Ureter (tissue), 1 donor: ENCODE measurements around the gene CTSW. TPM values are rescaled to one million over a fixed set of nuclear protein-coding genes. Genes with fewer than 3 reads are reported as not detected.
"Not testable (repeated sequence)": the region's sequence is repeated elsewhere in the genome, so short reads cannot be mapped to it uniquely, and the experiment has no call there.

Source experiments
- DNase-seq: peaks from one replicate; pipeline ENCODE4 v3.0.0-alpha.2; 2020; ENCODE audit warnings: low spot score
- total RNA-seq: library from RNA; stranded (reverse); gene quantifications from one replicate; pipeline ENCODE4 v1.2.4, GENCODE V29; 2023
- donor health status: DM: yes; HTN: yes; CAD: no.

The CTSW gene
- total RNA-seq, 1 donor from 2014 or later: 5.7 TPM

DNA sequence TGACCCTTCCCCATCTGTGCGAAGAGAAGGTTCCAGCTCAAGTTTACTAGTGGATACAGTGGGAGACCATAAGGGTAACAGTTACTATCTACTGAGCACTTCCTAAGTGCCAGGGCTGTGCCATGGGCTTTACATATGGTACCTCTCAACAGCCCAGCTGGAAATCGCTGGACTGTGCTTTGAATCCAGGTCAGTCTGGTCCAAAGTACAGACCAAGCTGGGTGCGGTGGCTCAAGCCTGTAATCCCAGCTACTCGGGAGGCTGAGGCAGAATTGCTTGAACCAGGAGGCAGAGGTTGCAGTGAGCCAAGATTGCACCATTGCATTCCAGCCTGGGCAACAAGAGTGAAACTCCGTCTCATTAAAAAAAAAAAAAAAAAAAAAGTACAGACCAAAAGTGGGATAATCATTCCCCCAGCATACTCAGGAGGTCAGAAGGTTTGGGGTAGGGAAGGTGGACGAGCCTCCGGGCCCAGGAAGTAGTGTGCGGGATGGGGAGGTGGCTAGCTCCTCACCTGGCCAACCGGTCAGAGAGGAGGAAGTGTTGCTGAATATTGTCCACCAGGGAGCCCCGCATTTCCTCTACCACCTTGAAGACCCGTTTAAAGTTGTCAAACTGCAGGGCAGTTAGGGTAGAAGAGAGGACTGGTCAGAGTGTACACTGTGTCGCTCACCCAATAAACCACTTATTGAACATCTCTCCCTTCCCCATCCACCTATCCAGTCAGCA, 6.3 kb downstream of the CTSW start:
- DNase-seq: no peak

DNA sequence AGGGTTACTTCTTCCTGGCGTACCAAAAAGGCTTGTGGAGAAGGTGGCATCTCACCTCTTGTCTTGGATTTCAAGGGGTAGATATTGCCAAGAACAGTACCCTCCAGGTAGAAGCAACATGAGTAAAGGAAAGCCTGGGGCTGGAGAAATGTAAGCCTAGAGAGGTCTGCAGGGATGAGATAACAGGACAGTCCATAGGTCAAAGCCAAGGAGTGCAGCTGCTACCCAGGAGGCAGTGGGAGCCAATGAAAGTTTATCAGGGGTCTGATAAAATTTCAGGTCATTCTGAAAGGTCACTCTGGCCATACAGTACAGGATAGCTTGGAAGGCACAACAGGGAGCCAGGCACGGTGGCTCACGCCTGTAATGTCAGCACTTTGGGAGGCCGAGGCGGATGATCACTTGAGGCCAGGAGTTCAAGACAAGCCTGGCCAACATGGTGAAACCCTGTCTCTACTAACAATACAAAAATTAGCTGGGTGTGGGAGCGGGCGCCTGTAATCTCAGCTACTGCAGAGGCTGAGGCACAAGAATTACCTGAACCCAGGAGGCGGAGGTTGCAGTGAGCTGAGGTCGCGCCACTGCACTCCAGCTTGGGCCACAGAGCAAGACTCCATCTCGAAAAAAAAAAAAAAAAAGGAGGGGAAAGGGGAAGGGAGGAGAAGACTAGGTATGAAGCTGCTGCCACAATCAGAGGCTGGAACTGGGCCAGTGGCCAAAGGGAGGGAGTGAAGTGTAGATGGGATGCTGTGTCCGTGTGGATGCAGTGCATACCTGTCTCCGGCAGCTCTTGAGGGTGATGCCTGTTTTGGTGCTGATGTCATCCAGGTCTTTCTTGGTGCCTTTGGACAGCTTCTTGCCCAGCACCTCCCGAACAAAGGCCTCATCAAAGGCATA, 7.4 kb downstream of the CTSW start:
- DNase-seq: peak; percentile 44

DNA sequence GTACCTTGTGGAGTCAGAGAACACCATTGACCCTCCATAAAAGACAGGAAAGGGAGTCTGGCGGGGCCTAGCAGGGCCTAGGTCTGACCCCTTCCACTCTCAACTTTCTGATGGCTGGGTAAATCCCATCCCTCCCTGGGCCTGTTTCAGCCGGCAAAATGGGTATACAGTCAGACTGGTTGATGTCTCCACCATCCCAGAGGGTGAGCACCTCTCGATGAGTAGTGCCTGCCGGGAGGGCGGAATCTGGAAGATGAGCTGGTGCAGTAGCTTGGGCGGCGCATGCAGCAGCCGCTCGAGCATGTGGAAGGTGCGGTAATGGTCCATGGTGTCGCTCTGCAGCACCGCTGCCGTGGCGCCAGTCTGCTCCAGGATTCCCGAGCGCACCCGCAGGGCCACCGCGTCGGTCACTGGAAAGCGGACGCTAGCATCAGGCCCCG, 8.1 kb downstream of the CTSW start:
- no peak for DNase-seq

DNA sequence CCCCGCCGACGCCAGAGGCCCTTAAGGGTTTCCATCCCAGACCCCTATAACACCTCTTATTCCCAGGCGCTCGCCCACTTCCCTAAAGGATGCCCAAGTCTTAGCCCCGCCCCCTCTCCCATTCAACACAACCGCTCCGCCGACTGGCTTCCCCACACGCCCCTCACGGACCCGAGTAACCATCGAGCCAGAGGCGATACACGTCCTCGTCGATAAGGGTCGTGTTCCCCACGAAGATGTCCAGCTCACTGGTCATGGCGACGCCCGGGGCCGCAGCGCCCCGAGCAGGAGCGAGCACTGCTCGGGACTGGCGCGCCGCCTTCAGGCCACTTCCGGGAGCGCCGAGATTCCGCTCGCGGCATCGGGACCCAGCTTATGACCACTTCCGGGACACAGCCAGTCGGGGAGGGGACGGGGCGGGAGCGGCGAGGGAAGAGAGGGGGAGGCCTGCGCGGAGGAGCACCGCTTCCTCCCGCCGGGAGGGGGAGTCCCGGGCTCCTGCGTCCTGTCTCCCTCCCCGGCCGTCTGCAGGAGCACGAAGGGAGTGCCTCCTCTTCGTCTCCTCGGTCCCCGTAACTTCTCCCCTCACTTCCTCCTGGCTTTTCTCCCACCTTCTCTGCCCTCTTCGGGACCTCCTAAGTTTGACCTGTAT, 8.7 kb downstream of the CTSW start, which contains the start of gene FIBP:
Gene FIBP, minus strand, starts transcription at position 309 of the 652 bp plus-strand sequence. Its CDS starts 53 bp downstream, at position 256.
- DNase-seq: peak; percentile 98

DNA sequence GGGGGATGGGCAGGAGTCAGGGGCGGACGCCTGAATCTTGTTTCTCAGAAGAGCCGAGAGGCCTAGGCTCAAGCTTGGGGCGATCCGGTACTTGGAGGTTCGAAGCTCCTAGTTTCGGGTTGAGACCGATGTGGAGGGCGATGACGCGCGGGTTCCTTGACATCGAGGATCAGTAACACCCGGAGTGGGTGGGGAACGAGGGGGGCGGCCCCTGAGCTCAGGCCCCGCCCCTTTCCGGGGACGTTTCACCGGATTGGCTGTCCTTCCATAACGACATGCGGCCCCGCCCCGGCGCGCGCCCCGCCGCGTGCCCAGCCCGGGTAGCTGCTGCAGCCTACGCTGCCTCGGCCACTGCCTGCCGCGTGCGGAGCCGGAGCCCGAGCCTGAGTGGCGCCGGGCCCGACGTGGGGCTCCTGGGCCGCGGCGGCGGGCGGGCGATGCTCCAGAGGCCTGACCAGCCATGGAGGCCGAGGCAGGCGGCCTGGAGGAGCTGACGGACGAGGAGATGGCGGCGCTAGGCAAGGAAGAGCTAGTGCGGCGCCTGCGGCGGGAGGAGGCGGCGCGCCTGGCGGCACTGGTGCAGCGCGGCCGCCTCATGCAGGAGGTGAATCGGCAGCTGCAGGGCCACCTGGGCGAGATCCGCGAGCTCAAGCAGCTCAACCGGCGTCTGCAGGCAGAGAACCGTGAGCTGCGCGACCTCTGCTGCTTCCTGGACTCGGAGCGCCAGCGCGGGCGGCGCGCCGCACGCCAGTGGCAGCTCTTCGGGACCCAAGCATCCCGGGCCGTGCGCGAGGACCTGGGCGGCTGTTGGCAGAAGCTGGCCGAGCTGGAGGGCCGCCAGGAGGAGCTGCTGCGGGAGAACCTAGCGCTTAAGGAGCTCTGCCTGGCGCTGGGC, 10.9 kb downstream of the CTSW start, which contains the start of gene CCDC85B:
Gene CCDC85B, plus strand, starts transcription at position 350 of the 895 bp plus-strand sequence. Its CDS starts 111 bp downstream, at position 461.
- peak; percentile 99 for DNase-seq

DNA sequence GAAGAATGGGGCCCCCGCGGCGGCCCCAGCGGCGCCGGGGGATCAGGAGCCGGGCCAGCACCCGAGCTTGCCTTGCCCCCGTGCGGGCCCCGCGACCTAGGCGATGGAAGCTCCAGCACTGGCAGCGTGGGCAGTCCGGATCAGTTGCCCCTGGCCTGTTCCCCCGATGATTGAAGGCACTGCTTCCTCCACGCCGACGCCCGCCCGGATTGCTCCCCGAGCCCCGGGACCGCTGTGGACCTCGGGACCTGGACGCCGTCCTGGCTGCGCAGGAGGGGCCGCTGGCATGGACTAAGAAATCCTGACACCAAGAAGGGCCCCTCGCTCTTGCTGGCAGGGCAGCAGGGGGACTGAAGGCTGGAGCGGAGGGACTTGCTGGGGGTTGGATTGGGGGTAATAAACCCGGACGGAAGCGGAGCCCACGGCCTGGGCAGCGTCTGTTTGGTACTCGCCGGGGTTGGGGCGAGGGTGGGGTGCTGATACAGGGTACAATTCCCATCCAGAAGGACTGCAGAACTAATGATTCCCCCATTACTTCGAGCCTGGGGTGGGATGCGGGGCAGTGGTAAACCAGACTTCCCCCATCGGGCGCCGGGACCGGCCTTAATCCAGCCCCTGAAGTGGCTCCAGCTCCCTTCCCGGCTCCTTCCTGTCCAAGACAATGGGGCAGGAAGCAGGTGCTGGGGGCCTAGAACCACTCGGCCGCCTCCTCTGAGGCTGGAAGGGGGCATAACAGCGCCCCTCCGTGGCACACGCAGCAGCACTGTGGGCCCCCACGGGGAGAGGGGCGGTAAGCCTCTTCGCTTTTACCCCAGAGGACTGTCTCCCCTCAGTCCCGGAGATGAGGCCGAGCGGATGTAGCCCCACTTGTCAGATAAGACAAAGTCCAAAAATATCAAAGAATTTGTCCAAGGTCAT, 11.8 kb downstream of the CTSW start:
- DNase-seq: no peak

DNA sequence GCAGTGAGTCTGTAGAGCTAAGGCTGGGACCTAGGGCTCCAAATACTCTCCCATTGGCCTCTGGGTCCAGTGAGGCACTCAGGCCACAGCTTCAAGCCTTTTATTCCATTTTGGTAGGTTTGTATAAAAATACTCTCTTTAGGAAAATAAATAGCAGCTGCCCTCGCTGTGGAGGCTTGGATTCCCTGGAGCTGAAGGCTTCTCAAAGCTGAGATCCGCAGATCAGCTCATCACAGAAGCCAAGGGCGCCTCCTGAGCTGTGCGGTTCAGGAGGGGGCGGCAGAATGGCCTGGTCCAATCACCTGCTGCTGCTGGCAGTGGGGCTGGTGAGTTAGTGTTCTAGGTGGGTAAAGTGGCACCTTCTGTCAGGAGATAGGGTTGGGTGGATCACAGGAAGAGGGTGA, 12.5 kb downstream of the CTSW start:
- DNase-seq: not testable (repeated sequence)

DNA sequence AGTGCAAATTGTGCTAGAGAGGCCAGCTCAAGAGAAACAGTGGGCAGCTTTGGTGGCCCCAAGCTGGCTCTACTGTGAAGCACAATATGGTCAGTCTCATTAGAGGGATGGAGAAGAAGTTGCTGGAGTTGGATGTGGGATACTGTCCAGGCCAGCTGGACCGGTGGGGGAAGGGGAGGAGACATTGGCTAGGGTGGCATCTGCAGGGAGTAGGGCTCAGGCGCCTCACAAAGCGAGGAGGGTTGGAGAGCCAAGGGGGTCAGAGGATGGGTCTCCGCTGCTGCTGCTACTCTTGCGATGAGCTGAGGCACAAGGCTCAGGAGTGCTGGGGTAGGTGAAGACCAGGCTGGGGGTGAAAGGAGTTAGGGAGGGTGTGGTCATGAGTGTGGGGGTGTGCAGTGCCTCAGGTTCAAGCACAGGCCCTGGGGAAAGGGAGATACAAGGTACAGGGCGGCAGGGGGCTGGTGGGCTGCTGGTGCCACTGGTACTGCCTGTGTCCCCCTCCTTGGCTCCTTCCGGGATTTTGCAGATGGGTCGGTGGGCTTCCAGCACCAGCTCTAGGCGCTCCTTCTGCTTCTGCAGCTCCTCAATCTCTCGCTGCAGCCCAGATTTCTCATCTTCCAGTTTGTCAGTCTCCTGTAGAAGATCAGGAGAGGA, 13.2 kb downstream of the CTSW start:
- no peak for DNase-seq

DNA sequence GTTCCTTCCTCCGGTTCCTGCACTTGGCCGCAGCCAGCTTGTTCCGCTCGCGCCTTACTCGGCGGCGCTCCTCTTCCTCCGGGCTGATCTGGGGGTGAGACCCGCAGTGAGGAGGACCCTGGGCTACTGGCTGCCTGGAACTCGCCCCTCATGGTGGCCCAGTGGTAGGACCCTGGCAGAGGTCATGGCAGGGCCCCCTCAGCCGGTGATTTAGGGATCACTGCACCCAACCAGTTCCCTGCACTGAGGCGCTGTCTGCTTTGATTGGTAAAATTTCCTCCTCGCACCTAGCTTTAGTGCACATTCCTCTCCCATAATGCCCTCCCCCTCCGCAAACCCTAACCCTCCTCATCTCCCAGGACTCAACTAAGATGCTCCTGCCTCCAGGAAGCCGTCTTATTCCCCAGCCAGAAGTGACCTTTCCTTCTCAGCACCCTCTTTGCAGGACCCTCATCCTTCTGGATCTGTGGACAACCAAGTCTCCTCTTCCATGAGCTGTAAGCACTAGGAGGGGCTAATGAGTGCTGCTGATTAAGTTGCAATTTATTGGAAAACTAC, 14.5 kb downstream of the CTSW start:
- DNase-seq: no peak

DNA sequence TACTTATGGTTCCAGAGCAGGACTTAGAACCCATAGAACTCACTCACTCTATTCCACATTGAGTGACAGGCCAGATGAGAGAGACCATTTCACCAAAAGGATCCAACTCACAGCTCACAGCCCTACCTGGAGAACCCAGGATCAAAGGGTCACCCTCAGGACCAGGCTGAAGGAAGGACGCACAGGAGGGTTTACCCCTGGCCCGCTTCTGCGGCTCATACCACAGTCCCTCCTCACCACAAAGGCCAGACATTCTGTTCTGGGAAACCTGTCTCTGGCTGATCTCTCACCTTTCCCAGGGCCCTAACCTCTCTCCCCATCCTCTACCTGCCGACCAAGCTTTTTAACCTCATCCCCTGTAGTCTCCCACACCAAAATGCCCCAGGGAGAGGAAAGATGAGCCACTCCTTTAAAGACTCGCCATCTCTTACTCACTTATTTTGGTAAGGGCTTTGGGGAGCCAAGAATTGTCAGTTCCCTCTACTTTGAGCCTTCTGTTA, 15.9 kb downstream of the CTSW start:
- DNase-seq: no peak

DNA sequence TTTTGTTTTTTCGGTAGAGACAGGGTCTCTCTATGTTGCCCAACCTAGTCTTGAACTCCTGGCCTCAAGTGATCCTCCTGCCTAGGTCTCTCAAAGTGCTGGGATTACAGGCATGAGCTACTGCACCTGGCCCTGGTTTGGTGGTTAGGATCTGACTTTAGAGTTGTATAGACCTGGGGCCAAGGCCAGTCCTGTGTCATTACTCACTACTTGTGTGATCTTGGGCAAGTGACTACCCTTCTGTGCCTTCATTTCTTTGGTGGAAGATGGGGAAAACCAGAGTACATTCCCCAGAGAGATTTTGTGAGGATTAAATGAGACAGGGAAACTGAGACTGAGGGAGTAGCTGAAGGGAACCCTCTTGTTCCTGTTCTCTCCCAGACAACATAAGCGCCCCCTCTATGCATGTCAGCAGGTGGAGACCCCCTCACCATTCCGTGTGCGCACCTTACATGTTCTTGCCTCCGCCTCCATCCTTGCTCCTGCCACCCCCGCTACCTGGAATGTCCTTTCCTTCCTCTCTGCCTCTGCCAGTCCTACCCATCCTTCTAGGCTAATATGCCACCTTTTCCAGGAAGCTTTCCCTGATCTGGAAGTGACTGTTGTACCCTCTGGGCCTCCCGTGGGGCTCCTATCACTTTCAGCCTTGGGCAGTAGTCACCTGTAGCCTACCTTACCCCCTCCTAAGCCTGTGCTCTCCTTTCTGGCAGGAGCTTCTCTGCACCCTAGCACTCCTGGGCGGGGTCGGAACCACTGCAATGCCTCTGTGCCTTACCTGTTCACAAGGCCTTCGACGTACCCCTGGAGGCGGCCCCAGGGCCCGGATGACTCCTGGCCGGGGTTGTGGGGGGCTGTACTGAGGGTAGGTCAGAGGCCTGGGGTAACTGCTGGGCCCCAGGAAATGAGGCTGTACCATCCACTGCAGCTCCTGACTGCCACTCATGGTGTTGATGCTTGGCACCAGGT, 16.7 kb downstream of the CTSW start:
- no peak for DNase-seq

DNA sequence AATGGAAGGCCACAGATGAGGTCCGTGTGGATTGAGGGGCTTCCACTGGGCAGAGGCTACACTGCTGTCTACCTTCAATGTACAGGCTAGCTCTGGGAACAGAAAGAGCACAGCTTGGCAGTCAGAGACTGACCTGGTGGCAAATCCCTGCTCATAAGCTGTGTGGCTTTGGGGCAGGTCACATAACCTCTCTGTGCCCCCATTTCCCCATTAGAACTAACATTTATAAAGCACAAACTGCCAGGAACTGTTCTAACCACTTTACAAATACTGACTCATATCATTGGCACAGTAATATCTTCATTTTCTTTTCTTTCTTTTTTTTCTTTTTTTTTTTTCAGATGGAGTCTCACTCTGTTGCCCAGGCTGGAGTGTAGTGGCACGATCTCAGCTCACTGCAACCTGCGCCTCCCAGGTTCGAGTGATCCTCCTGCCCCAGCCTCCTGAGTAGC, 17.4 kb downstream of the CTSW start:
- DNase-seq: no peak

DNA sequence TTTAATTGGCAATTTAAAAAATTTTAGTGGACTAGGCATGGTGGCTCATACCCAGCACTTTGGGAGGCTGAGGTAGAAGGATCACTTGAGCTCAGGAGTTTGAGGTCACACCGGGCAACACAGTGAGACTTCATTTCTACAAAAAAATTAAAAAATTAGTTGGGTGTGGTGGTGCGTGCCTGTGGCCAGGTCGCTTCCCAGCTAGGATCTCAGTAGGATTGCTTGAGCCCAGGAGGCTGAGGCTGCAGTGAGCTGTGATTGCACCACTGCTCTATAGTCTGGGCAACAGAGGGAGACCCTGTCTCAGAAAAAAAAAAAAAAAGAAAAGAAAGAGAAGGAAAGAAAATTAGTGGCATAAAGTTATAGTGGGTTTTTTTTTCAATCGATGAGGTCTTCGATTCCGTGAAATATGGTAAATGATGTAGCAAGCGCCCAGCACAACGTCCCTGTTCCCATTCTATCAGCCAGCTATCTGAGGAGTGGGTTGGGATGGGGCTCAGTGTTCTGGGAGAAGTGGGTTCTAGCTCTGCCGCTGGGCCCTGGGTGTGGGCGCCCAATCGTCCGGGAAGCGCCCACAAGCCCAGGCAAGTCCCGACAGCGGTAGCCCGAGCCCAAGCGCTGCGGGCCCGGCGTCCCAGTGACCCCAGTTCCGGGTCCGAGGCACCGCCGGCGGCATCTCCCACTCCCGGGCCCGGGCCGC, 19.2 kb downstream of the CTSW start:
- DNase-seq: no peak

DNA sequence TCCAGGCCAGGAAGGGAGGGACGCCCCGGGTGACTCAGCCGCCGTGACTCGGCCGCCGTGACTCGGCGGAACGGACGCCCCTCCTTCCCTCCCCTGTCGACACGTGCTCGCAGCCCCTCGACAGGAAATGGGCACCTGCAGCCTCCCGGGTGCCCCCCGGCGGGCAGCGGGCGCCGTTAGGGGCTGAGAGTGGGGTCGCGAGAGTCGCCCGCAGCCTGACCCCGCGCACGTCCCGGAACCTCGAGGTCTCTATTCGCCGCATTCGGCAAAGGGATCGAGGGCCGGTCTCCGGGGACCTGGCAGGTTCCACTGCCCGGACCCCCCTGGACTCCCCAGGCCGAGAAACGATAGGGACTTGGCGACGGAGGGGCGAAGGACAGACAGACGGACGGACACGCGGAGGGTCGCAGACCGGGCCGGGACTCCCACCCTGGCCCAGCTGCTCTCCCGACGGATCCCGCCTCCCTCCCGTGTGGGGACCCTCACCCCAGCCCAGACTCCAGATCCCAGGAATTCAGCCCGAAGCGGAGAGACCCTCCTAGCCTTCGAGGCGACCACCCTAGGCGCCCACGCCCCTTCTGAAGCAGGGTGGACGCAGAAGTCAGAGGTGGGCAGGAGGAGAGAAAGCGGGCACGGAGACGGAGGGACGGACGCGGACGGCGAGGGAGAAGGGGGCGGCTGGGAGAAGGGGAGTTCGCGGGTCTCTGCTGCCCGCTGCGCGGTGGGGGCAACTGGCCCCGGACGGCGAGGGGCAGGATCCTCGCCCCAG, 19.9 kb downstream of the CTSW start:
- DNase-seq: no peak

DNA sequence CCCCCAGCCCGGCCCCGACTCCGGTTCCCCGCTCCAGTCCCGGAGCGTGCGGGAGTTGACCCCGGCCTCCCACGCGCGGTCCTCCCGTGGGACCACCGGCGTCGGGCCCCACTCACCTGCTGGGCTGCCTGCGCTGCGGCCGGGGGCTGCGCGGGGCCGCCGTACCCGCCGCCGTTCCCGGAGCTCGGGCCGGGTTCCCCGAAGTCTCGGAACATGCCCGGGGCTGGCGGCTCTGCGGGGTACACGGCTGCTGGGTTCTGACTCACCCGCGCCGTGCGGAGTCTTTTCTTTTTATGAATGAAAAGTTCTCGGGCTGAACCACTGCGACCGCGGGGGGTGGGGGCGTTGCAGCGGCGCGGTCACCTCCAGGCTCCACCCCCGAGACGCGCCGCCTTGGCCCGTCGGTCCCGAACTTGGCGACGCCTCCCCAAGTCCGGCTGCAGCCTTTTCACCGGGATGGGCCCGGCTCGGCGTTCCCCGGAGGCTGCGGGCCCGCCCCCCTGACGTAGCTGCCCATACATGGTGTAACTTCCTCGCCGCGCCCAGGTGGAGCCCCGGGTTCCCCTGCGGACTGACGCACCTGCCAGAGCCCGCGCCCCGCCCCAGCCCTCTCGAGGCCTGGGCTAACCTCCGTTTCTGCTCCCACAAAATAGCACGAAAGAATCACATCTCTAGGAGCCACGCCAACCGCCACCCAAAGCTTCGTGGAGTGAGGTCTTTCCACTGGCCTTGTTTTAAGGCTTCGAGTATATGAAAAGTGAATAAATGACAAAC, 20.7 kb downstream of the CTSW start, which contains the start of gene FOSL1:
Gene FOSL1, minus strand, starts transcription at position 264 of the 774 bp plus-strand sequence. Its CDS starts 49 bp downstream, at position 215.
- DNase-seq: peak; percentile 87
